GM23338 (cell line): ENCODE results near the gene RAB31. TPM values are rescaled to one million over a fixed set of nuclear protein-coding genes. Genes with fewer than 3 reads are reported as not detected.

Experiments used
- ATAC-seq: fragments of 200-7000 bp; cut with Tn5 transposase; 3 replicates; pipeline ENCODE4 v1.9.1; 2020
- DNase-seq: peaks from one replicate; pipeline ENCODE4 v3.0.0-alpha.2; 2015; ENCODE audit warnings: low spot score
- H2AFZ ChIP-seq: fragments of 200-600 bp; sonication (generic); 2 replicates; pipeline ENCODE4 v1.8.0; 2016; ENCODE audit warnings: antibody characterized with exemption, mild to moderate bottlenecking, moderate library complexity
- H3F3A ChIP-seq: fragments of 200-600 bp; sonication (generic); replicated peaks from 2 replicates; pipeline ENCODE4 v1.8.0; 2017; ENCODE audit warnings: antibody characterized with exemption, mixed run types, low read depth
- H3K27ac ChIP-seq: fragments of 200-600 bp; sonication (generic); 2 replicates; pipeline ENCODE4 v1.6.1; 2016; ENCODE audit warnings: low read depth
- H3K27me3 ChIP-seq: fragments of 200-600 bp; sonication (generic); 2 replicates; pipeline ENCODE4 v1.8.0; 2016; ENCODE audit warnings: mild to moderate bottlenecking, mixed run types, moderate library complexity; ENCODE audit not compliant: insufficient read depth
- H3K36me3 ChIP-seq: fragments of 200-600 bp; sonication (generic); 2 replicates; pipeline ENCODE4 v1.8.0; 2016; ENCODE audit warnings: mild to moderate bottlenecking; ENCODE audit not compliant: insufficient read depth
- H3K4me1 ChIP-seq: fragments of 200-600 bp; sonication (generic); 2 replicates; pipeline ENCODE4 v1.8.0; 2016; ENCODE audit warnings: mild to moderate bottlenecking, moderate library complexity; ENCODE audit not compliant: insufficient read depth
- H3K4me2 ChIP-seq: fragments of 200-600 bp; sonication (generic); 2 replicates; pipeline ENCODE4 v1.7.1; 2017; ENCODE audit warnings: mixed run types
- H3K4me3 ChIP-seq: fragments of 200-600 bp; sonication (generic); 2 replicates; pipeline ENCODE4 v1.6.1; 2016; ENCODE audit warnings: mixed run types
- H3K79me2 ChIP-seq: fragments of 200-600 bp; sonication (generic); replicated peaks from 2 replicates; pipeline ENCODE4 v1.8.0; 2017; ENCODE audit warnings: mild to moderate bottlenecking; ENCODE audit not compliant: insufficient read depth
- H3K9me2 ChIP-seq: fragments of 200-600 bp; sonication (generic); 2 replicates; pipeline ENCODE4 v1.8.0; 2017; ENCODE audit not compliant: insufficient read depth
- H4K20me1 ChIP-seq: fragments of 200-600 bp; sonication (generic); replicated peaks from 2 replicates; pipeline ENCODE4 v1.8.0; 2017; ENCODE audit warnings: mild to moderate bottlenecking; ENCODE audit not compliant: insufficient read depth
- H3K27ac Mint-ChIP-seq: 2 replicates; pipeline ENCODE4 v1.8.0; 2020; ENCODE audit warnings: inconsistent platforms, mild to moderate bottlenecking, moderate library complexity, mixed read lengths
- H3K27me3 Mint-ChIP-seq: 3 replicates; pipeline ENCODE4 v1.8.0; 2022; ENCODE audit warnings: low read depth, mild to moderate bottlenecking, moderate library complexity, mixed read lengths, inconsistent platforms; ENCODE audit not compliant: insufficient read depth, poor library complexity
- H3K36me3 Mint-ChIP-seq: 3 replicates; pipeline ENCODE4 v1.8.0; 2021; ENCODE audit warnings: low read depth, mild to moderate bottlenecking, inconsistent platforms, moderate library complexity, mixed read lengths
- H3K4me1 Mint-ChIP-seq: 3 replicates; pipeline ENCODE4 v1.8.0; 2020; ENCODE audit warnings: mild to moderate bottlenecking, inconsistent platforms, mixed read lengths
- H3K4me3 Mint-ChIP-seq: 3 replicates; pipeline ENCODE4 v1.8.0; 2021; ENCODE audit warnings: moderate library complexity, mild to moderate bottlenecking, inconsistent platforms, mixed read lengths
- H3K9me3 Mint-ChIP-seq: 3 replicates; pipeline ENCODE4 v1.8.0; 2020; ENCODE audit warnings: moderate library complexity, mild to moderate bottlenecking, inconsistent platforms, mixed read lengths
- CREB1 ChIP-seq: fragments of 250-450 bp; sonication (Bioruptor Pico); IDR thresholded peaks from 2 replicates; pipeline ENCODE4 v1.5.0; 2020; ENCODE audit warnings: low read depth, mild to moderate bottlenecking, moderate library complexity
- EZH2phosphoT487 ChIP-seq: fragments of 200-600 bp; sonication (generic); IDR thresholded peaks from one replicate; pipeline ENCODE4 v1.8.1; 2018; ENCODE audit warnings: antibody characterized with exemption; ENCODE audit not compliant: unreplicated experiment
- JUNB ChIP-seq: IDR thresholded peaks from one replicate; pipeline ENCODE4 v1.6.1; 2016; ENCODE audit warnings: antibody characterized with exemption; ENCODE audit not compliant: unreplicated experiment
- NANOG ChIP-seq: IDR thresholded peaks from 2 replicates; pipeline ENCODE4 v1.6.1; 2016; ENCODE audit warnings: antibody characterized with exemption, borderline replicate concordance
- POLR2AphosphoS5 ChIP-seq: IDR thresholded peaks from 2 replicates; pipeline ENCODE4 v1.6.1; 2016; ENCODE audit warnings: antibody characterized with exemption, low read depth
- STAT1 ChIP-seq: IDR thresholded peaks from one replicate; pipeline ENCODE4 v1.6.1; 2016; ENCODE audit warnings: antibody characterized with exemption; ENCODE audit not compliant: unreplicated experiment
- ZNF331 ChIP-seq: fragments of 250-450 bp; sonication (Bioruptor Pico); IDR thresholded peaks from 2 replicates; pipeline ENCODE4 v1.5.0; 2020; ENCODE audit warnings: low read depth, mild to moderate bottlenecking, moderate library complexity
- ZNF462 ChIP-seq: fragments of 250-450 bp; sonication (Bioruptor Pico); IDR thresholded peaks from 2 replicates; pipeline ENCODE4 v1.5.0; 2020; ENCODE audit warnings: mild to moderate bottlenecking, moderate library complexity
- polyA plus RNA-seq: library from polyadenylated mRNA; unstranded; fragments of >200 nt; fragmentation: Nextera tagmentation; extraction: Ambion mirVana; gene quantifications from 2 replicates; pipeline ENCODE4 v1.2.1, GENCODE V29; 2016
- total RNA-seq: library from RNA; depleted of rRNA; stranded (reverse); fragments of >200 nt; shearing (Covaris generic); gene quantifications from 2 replicates; pipeline ENCODE4 v1.2.3, GENCODE V29; 2014
- TF ChIP-seq, protein P1 (sequence below): IDR thresholded peaks from one replicate; pipeline ENCODE4 v1.6.1; 2018; ENCODE audit warnings: antibody characterized with exemption; ENCODE audit not compliant: unreplicated experiment
- TF ChIP-seq, protein P2 (sequence below): IDR thresholded peaks from 2 replicates; pipeline ENCODE4 v1.6.1; 2016; ENCODE audit warnings: antibody characterized with exemption

RAB31 gene
- total and polyA plus RNA-seq, 2 experiments from 2014 or later = 33.8 to 46.1 TPM

GRCh38 chr18:9811978-9812377 lies 103.9 kb downstream of the RAB31 start:
- no peaks in the 10 kb centered on the region for H3K36me3 ChIP-seq
- H3F3A ChIP-seq = no peaks in the 10 kb centered on the region
- no peak overlapping the region for H2AFZ ChIP-seq
- H3K27ac ChIP-seq = no peak overlapping the region
- H3K4me3 ChIP-seq = no peak overlapping the region
- Mint-ChIP-seq H3K36me3 (no peaks in the 10 kb centered on the region; the same call in 2 of the 3 replicates), H3K9me3 (no peaks in the 10 kb centered on the region), H3K4me3 (no peak overlapping the region), H3K4me1 (peaks cover 45% of the 10 kb centered on the region), H3K27me3 (peaks cover 3% of the 10 kb centered on the region), H3K27ac (0 out of 2 replicates have a peak overlapping the region, but pooled peaks have one; percentile 34)
- DNase-seq (peak; percentile 47), ATAC-seq (peak; percentile 72)
- H3K4me2 ChIP-seq = no peak overlapping the region
- no peaks in the 10 kb centered on the region for H3K9me2 ChIP-seq
- H4K20me1 ChIP-seq = no peaks in the 10 kb centered on the region
- no peaks in the 10 kb centered on the region for H3K27me3 ChIP-seq
- no peaks in the 10 kb centered on the region for H3K79me2 ChIP-seq
- TF ChIP-seq, protein P1, sequence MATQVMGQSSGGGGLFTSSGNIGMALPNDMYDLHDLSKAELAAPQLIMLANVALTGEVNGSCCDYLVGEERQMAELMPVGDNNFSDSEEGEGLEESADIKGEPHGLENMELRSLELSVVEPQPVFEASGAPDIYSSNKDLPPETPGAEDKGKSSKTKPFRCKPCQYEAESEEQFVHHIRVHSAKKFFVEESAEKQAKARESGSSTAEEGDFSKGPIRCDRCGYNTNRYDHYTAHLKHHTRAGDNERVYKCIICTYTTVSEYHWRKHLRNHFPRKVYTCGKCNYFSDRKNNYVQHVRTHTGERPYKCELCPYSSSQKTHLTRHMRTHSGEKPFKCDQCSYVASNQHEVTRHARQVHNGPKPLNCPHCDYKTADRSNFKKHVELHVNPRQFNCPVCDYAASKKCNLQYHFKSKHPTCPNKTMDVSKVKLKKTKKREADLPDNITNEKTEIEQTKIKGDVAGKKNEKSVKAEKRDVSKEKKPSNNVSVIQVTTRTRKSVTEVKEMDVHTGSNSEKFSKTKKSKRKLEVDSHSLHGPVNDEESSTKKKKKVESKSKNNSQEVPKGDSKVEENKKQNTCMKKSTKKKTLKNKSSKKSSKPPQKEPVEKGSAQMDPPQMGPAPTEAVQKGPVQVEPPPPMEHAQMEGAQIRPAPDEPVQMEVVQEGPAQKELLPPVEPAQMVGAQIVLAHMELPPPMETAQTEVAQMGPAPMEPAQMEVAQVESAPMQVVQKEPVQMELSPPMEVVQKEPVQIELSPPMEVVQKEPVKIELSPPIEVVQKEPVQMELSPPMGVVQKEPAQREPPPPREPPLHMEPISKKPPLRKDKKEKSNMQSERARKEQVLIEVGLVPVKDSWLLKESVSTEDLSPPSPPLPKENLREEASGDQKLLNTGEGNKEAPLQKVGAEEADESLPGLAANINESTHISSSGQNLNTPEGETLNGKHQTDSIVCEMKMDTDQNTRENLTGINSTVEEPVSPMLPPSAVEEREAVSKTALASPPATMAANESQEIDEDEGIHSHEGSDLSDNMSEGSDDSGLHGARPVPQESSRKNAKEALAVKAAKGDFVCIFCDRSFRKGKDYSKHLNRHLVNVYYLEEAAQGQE = no peak
- TF ChIP-seq ZNF462 (CRISPR knock-in tag) = no peak
- TF ChIP-seq STAT1 = no peak
- TF ChIP-seq NANOG = no peak
- no peak for TF ChIP-seq JUNB
- TF ChIP-seq CREB1 (CRISPR knock-in tag) = no peak
- TF ChIP-seq EZH2phosphoT487 = no peak
- TF ChIP-seq, protein P2, sequence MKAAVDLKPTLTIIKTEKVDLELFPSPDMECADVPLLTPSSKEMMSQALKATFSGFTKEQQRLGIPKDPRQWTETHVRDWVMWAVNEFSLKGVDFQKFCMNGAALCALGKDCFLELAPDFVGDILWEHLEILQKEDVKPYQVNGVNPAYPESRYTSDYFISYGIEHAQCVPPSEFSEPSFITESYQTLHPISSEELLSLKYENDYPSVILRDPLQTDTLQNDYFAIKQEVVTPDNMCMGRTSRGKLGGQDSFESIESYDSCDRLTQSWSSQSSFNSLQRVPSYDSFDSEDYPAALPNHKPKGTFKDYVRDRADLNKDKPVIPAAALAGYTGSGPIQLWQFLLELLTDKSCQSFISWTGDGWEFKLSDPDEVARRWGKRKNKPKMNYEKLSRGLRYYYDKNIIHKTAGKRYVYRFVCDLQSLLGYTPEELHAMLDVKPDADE = no peak
- no peak for TF ChIP-seq ZNF331 (CRISPR knock-in tag)
- TF ChIP-seq POLR2AphosphoS5 = no peak
- H3K4me1 ChIP-seq = peaks cover 30% of the 10 kb centered on the region
